Loucy (cell line): ENCODE results near the gene RAB30.

Source experiments
- EZH2phosphoT487 ChIP-seq: fragments of 200-600 bp; IDR thresholded peaks from 2 replicates; pipeline ENCODE4 v1.6.1; 2018; ENCODE audit warnings: antibody characterized with exemption, mild to moderate bottlenecking, moderate library complexity, borderline replicate concordance
- TF ChIP-seq, protein P1 (sequence below): fragments of 200-600 bp; sonication (generic); conservative IDR thresholded peaks from 2 replicates; pipeline ENCODE4 v1.5.1; 2014; ENCODE audit warnings: mild to moderate bottlenecking, antibody characterized with exemption, low read length

GRCh38 chr11:83070044-83070701 is 1.5 kb downstream of the RAB30 start:
- TF ChIP-seq, protein P1, sequence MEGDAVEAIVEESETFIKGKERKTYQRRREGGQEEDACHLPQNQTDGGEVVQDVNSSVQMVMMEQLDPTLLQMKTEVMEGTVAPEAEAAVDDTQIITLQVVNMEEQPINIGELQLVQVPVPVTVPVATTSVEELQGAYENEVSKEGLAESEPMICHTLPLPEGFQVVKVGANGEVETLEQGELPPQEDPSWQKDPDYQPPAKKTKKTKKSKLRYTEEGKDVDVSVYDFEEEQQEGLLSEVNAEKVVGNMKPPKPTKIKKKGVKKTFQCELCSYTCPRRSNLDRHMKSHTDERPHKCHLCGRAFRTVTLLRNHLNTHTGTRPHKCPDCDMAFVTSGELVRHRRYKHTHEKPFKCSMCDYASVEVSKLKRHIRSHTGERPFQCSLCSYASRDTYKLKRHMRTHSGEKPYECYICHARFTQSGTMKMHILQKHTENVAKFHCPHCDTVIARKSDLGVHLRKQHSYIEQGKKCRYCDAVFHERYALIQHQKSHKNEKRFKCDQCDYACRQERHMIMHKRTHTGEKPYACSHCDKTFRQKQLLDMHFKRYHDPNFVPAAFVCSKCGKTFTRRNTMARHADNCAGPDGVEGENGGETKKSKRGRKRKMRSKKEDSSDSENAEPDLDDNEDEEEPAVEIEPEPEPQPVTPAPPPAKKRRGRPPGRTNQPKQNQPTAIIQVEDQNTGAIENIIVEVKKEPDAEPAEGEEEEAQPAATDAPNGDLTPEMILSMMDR: no peak
- TF ChIP-seq EZH2phosphoT487: no peak
